NCI-H2196 treated with DMSO at 0.1 percent for 48 hours (cell line): ENCODE measurements around the gene ALDH1L1.

Experiments
- DNase-seq: peaks from one replicate; lab custom pipeline; 2025; ENCODE audit not compliant: unreplicated experiment; lab: John Stamatoyannopoulos, UW

ALDH1L1 gene

GRCh38 chr3:126180477-126181397, at the start of gene ALDH1L1:
Gene ALDH1L1 (minus strand): TSS chr3:126180586. CDS start chr3:126160979, 19,607 bp downstream.
- peak; percentile 24 for DNase-seq

- DNase-seq: no peak
Measured at GRCh38 chr3:126226374-126226773, 46.0 kb upstream of the ALDH1L1 start.

- DNase-seq: no peak
Measured at GRCh38 chr3:126216416-126216815, 36.0 kb upstream of the ALDH1L1 start.

GRCh38 chr3:126213379-126214028, 33.1 kb upstream of the ALDH1L1 start:
- no peak for DNase-seq

GRCh38 chr3:126212620-126213378, 32.4 kb upstream of the ALDH1L1 start:
- peak; percentile 44 for DNase-seq

GRCh38 chr3:126212250-126212619, 31.8 kb upstream of the ALDH1L1 start:
- DNase-seq: no peak

- DNase-seq: no peak
Measured at GRCh38 chr3:126211569-126211968, 31.2 kb upstream of the ALDH1L1 start.

- DNase-seq: no peak
Measured at GRCh38 chr3:126210606-126211005, 30.2 kb upstream of the ALDH1L1 start.

GRCh38 chr3:126209741-126210140, 29.4 kb upstream of the ALDH1L1 start:
- no peak for DNase-seq

- DNase-seq: peak; percentile 85
Measured at GRCh38 chr3:126208606-126209256, 28.3 kb upstream of the ALDH1L1 start.

- no peak for DNase-seq
Measured at GRCh38 chr3:126208182-126208581, 27.8 kb upstream of the ALDH1L1 start.

GRCh38 chr3:126207166-126207565, 26.8 kb upstream of the ALDH1L1 start:
- DNase-seq: no peak

- no peak for DNase-seq
Measured at GRCh38 chr3:126205717-126206655, 25.6 kb upstream of the ALDH1L1 start.

GRCh38 chr3:126202680-126203079, 22.3 kb upstream of the ALDH1L1 start:
- no peak for DNase-seq

- DNase-seq: no peak
Measured at GRCh38 chr3:126202276-126202675, 21.9 kb upstream of the ALDH1L1 start.

- no peak for DNase-seq
Measured at GRCh38 chr3:126201168-126201567, 20.8 kb upstream of the ALDH1L1 start.

- no peak for DNase-seq
Measured at GRCh38 chr3:126200534-126200933, 20.1 kb upstream of the ALDH1L1 start.

GRCh38 chr3:126199256-126199655, 18.9 kb upstream of the ALDH1L1 start:
- no peak for DNase-seq

GRCh38 chr3:126197854-126198584, 17.6 kb upstream of the ALDH1L1 start:
- peak; percentile 27 for DNase-seq
